ENCODE measurements around the gene OSMR.

Gene OSMR

DNA sequence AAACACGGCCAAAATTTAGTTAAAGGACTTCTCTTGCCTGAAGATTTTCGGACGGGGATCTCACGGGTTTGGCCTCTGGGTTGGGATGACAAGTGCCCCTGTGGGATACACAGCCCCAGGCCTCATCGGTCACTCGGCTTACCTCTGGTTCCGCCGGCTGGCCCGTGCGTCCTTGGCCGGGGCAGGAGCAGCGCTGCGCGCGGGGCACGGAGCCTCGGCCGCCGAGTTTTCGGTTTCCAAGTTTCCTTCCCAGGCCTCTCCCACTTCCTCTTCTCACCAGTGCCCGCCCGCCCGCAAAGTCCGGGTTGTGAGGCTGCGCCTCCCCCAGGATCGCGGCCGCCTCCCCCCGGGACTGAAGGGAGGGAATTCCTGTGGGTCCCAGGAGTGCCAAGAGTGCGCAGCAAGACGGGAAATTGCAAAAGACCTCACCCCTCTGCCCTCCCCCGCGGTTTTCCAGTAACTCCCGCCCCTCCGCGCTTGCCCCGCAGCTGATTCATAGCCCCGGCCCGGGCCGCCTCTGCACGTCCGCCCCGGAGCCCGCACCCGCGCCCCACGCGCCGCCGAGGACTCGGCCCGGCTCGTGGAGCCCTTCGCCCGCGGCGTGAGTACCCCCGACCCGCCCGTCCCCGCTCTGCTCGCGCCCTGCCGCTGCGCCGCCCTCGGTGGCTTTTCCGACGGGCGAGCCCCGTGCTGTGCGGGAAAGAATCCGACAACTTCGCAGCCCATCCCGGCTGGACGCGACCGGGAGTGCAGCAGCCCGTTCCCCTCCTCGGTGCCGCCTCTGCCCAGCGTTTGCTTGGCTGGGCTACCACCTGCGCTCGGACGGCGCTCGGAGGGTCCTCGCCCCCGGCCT, at the start of gene OSMR:
TSS of gene OSMR (plus strand) at position 487 of the 853 bp plus-strand sequence. CDS start 23,033 bp downstream, outside the sequence.
- DNase-seq (ENCODE audit: insufficient read length, low spot score) = peak; percentile 93
- peak; percentile 89 for FAIRE-seq
- TF ChIP-seq POLR2A (IDR thresholded peaks at IDR 0.05; ENCODE audit: low read depth, low read length) = peak; percentile 87

DNA sequence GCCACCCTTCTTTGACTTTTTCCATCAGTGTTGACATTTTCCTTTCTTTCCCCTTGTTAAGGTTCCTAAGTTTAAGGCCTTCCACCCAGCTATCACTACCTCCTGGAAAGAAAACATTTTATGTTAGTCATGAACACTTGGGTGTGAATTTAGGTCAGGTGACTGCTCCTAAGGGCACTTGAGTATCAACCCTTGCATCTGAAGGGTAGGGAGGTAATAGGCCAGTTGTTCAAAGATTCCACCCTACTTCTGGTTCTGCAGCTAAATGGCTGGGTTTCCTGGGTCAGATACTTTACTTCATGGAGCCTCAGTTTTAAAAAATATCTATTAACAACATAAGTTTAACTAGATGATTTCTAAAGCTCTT, 49.1 kb upstream of the OSMR start:
- FAIRE-seq = no peak

GRCh38 chr5:38797838-38798237, 48.0 kb upstream of the OSMR start:
- FAIRE-seq (no peak), DNase-seq (ENCODE audit: insufficient read length, low spot score) (no peak)
- no peak for TF ChIP-seq POLR2A (IDR thresholded peaks at IDR 0.05; ENCODE audit: low read depth, low read length)

More for the DNA sequence above, 49.1 kb upstream of the OSMR start:
- TF ChIP-seq POLR2A (IDR thresholded peaks at IDR 0.05; ENCODE audit: low read depth, low read length) = no peak
- no peak for DNase-seq (ENCODE audit: insufficient read length, low spot score)

GRCh38 chr5:38799556-38800377, 46.0 kb upstream of the OSMR start:
- no peak for TF ChIP-seq POLR2A (IDR thresholded peaks at IDR 0.05; ENCODE audit: low read depth, low read length)
- FAIRE-seq (no peak), DNase-seq (ENCODE audit: insufficient read length, low spot score) (no peak)

DNA sequence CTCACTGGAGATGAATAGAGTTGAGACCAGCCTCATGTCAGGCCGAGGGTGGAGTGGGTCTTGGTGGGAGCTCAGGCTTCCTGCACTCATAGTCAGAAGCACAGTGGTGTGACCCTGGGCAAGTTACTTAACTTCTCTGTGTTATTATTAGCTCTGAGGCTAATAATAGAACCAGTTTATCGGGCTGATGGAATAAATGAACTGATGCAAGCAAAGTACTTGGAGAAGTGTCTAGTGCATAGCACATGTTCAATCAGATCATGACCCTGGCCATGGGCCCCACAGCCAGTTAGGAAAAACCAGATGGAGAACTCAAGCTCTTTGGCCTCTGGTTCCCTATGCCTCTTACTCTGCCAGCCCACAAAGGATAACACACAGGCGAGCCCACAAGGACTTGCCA, 45.3 kb upstream of the OSMR start:
- DNase-seq (ENCODE audit: insufficient read length, low spot score) = no peak
- TF ChIP-seq POLR2A (IDR thresholded peaks at IDR 0.05; ENCODE audit: low read depth, low read length) = no peak
- FAIRE-seq = no peak

DNA sequence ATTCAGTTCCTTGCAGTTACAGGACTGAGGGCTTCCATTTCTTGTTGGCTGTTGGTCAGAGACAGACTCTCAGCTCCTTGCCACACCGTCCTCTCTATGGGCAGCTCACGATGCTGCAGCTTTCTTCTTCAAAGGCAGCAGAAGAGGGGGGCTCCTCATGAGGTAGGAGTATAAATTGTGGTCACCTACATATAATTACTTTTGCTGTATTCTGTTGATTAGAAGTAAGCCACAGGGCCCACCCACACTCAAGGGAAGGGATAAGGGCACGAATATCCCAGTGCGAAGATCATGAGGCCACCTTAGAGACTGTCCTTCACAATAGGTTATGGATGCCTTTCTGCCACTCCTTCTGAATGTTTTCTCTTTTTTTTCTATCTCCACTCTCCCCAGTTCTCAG, 43.7 kb upstream of the OSMR start:
- no peak for FAIRE-seq
- no peak for DNase-seq (ENCODE audit: insufficient read length, low spot score)
- TF ChIP-seq POLR2A (IDR thresholded peaks at IDR 0.05; ENCODE audit: low read depth, low read length) = no peak

- FAIRE-seq (no peak), DNase-seq (ENCODE audit: insufficient read length, low spot score) (no peak)
- TF ChIP-seq POLR2A (IDR thresholded peaks at IDR 0.05; ENCODE audit: low read depth, low read length) = no peak
These were observed 42.6 kb upstream of the OSMR start for GRCh38 chr5:38803246-38803645.

DNA sequence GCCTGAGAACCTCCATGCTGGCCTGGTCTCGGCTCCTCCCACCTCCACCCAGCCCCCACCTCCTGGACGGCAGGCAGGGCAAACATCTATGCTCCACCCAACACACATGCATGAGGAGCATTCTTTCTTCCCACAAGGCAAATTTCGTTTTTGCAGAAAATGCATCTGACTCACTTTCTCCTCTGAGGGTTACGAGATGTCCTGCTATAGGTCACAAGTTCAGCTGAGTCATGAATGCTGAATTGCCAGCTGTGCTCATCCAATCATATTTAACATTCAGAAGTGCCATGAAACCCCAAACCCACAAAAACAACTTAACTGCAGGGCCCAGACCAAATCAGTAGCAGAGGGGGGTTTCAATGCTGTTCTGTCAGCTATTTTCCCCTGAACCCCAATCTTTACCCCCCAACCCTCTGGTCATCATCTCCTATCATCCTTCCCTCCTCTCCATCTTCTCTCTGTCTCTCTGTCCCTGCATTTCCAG, 39.0 kb upstream of the OSMR start:
- no peak for TF ChIP-seq POLR2A (IDR thresholded peaks at IDR 0.05; ENCODE audit: low read depth, low read length)
- FAIRE-seq (peak; percentile 98), DNase-seq (ENCODE audit: insufficient read length, low spot score) (peak; percentile 88)

DNA sequence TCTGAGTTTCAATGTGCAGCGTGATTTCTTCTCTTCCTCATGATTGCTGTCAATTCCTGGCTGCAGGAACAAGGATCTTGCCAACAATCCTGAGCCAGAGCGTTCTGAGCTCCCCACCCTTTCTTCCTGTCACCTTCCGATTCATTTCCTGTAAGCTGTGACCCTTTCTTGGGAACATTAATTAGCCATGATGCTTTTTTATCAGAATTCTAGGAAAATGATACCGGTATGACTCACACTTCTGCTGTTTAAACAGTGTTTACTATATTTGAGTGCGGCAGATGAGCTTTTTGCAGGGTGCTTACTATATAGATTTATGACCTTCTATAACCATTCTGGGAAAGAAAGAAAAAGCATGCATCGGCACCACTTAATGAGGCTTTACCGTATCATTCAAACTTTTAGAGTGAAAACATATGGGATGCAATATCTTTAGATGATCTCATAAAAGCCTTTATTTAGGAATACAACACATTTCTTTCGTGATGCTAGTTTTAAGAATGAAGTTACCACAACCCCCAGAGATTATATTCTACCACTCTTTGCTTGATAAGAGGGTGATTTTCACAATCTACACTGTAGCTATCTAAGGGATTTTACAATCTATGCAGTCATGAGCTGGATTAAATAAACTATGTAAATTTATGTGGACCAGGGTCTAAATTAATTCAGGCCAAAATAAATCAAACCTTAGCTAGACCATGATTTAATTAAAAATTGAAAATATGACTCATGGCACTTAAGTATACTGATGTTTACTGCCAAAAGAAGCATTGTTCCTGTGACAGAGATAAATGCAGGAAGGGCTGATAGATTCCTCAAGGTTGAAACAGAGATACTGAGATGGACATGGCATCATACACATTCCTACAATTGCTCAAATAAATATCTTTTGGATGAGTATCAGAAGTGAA, 38.0 kb upstream of the OSMR start:
- TF ChIP-seq POLR2A (IDR thresholded peaks at IDR 0.05; ENCODE audit: low read depth, low read length) = no peak
- DNase-seq (ENCODE audit: insufficient read length, low spot score) (no peak), FAIRE-seq (peak; percentile 6)

DNA sequence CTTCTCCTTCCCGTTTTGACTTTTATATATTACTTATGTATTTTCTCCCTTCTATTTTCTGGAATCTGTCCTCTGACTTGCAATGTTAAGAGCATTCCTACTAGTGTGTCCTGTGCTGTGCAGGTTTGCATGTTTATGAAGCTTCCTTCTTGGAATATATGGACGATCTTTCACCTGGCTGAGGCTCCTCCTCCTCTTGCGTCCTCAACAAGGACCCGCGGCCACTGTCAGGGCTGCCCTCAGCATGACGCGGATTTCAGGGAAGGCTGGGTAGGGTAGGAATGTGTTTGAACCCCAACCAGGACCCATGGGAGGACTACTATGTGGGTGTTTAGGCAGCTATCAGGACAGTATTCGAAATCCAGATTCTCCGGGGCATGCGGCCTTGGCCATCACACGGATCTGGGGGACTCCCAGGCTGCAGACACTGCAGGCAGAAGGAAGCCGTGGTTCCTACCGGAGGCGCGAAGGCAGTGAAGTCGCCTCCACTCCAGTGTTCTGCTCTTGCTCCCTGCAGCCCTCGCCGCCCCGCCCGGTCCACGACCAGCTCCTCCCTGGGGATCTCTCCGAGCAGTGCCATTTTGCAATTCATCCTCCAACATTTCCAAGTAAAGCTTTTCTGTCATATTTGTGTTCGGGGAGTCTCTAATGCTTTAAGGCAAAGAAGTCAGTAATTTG, 37.0 kb upstream of the OSMR start:
- FAIRE-seq (no peak), DNase-seq (ENCODE audit: insufficient read length, low spot score) (no peak)
- TF ChIP-seq POLR2A (IDR thresholded peaks at IDR 0.05; ENCODE audit: low read depth, low read length) = no peak

GRCh38 chr5:38809388-38810359, 36.1 kb upstream of the OSMR start:
- peak; percentile 59 for DNase-seq (ENCODE audit: insufficient read length, low spot score)
- peak; percentile 87 for FAIRE-seq
- no peak for TF ChIP-seq POLR2A (IDR thresholded peaks at IDR 0.05; ENCODE audit: low read depth, low read length)

DNA sequence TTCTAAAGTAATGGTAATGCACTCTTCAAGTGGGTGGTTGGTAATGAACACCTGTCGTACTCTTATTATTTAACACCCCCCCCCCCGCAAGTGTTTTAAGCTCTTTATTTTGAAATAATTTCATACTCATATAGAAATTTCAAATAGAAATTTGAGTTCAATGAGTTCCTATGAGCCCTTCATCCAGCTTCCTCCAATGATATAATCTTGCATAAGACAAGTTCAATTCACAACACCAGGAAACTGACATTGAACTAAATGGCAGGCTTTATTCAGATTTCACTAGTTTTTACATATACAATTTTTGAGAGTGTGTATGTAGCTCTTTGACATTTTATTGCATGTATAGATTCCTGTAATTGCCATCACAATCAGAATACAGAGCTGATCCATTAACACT, 30.9 kb upstream of the OSMR start:
- no peak for TF ChIP-seq POLR2A (IDR thresholded peaks at IDR 0.05; ENCODE audit: low read depth, low read length)
- no peak for FAIRE-seq
- DNase-seq (ENCODE audit: insufficient read length, low spot score) = no peak
